ENCODE results near the gene SPG11.
"Not testable (repeated sequence)": the region's sequence is repeated elsewhere in the genome, so short reads cannot be mapped to it uniquely, and the experiment has no call there.

SPG11 gene

DNA sequence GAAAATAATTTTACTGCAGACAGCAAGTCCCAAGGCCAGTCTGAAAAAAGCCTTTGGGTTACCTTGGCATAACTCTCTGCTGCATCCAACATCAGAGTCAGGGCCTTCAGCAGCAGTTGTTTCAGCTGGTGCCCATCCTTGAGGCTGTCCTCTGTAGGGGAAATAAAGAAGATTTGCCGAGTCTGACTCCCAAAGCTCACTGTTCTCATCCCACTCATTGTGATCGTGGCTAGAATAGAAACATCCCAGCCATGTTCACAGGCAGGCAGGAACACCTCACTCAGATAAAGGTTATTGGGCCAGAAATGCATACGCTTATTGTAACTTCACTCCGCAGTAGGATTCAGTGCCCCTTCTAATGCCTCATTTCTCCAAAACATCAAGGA, 97.3 kb downstream of the SPG11 start:
- DNase-seq (ENCODE audit: low read depth in 2 of 2) = no peak

- no peak for DNase-seq (ENCODE audit: low read depth in 2 of 2)
Observed at GRCh38 chr15:44565387-44566154, 97.9 kb downstream of the SPG11 start.

- DNase-seq (ENCODE audit: low read depth in 2 of 2) = not testable (repeated sequence)
Observed at GRCh38 chr15:44560926-44561325, 102.5 kb downstream of the SPG11 start.

- DNase-seq (ENCODE audit: low read depth in 2 of 2) = no peak
Observed at GRCh38 chr15:44554934-44555723, 108.3 kb downstream of the SPG11 start.

DNA sequence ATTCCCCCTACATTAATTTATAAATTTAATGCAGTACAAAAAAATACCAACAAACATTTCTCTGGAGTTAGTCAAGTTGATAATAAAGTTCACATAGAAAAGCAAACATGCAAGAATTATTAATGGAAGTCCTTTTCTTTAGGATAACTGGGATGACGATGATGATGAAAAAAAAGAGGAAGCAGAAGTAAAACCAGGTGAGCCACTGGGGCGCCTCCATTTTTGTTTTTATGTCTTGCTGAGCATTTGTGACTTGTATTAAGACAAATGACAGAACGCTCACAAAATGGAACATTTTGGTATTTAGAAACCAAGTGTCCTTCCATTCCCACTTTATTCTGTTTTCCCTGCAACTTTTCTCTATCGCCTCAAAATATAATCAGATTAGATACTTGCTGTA, 112.7 kb downstream of the SPG11 start:
- no peak for DNase-seq (ENCODE audit: low read depth in 2 of 2)

DNA sequence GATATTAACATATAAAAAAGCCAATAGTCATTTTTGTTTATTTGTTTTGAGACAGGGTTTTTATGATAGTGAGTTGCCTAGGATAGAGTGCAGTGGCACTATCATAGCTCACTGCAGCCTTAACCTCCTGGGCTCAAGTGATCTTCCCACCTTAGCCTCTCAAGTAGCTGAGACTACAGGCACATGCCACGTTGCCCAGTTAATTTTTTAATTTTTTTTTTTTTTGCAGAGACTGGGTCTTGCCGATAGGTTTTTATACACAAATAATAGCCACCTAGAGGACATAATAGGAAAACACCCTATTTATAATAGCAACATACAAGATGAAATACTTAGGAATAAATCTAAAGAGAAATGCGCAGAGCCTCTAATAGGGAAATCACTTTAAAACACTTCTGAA, 113.2 kb downstream of the SPG11 start:
- no peak for DNase-seq (ENCODE audit: low read depth in 2 of 2)

DNA sequence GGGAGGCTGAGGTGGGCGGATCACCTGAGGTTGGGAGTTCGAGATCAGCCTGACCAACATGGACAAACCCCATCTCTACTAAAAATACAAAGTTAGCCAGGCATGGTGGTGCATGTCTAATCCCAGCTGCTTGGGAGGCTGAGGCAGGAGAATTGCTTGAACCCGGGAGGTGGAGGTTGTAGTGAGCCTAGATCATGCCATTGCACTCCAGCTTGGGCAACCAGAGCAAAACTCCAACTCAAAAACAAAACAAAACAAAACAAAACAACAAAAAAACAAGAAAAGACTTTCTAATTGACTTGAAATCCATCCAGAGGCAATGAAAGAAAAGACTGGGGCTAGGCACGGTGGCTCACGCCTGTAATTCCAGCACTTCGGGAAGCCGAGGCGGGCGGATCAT, 114.3 kb downstream of the SPG11 start:
- not testable (repeated sequence) for DNase-seq (ENCODE audit: low read depth in 2 of 2)

- DNase-seq (ENCODE audit: low read depth in 2 of 2) = peak; percentile 23 to 39
Observed at GRCh38 chr15:44545913-44546802, 117.3 kb downstream of the SPG11 start.

DNA sequence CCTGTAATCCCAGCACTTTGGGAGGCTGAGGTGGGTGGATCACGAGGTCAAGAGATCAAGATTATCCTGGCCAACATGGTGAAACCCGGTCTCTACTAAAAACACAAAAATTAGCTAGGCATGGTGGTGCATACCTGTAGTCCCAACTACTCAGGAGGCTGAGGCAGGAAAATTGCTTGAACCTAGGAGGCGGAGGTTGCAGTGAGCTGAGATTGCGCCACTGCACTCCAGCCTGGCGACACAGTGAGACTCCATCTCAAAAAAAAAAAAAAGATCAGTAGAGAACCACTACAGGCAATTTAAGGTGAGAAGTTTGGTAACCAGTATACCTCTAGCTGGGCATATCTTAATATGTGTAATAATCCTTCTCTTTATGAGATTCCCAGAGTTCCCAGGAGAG, 118.7 kb downstream of the SPG11 start:
- not testable (repeated sequence) for DNase-seq (ENCODE audit: low read depth in 2 of 2)

DNA sequence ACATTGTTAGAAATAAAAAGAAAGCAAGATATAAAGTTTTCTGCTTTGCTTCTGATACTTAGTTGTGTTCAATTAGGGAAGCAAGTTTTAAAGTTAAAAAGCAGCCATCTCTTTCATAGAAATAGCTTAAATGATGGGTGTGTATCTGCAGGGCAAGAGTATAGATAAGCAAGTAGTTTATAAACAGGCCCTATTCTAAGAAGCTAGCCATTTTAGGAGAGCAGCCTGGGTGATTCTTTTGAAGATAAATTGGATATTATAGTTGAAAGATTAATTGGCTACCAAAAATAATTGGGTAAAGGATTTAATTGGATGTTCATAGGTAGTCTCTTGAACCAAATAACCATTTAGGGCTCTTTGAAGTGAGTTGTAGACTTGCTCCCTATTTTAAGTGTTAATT, 120.9 kb downstream of the SPG11 start:
- DNase-seq (ENCODE audit: low read depth in 2 of 2) = no peak

GRCh38 chr15:44541282-44541958, 122.0 kb downstream of the SPG11 start:
- DNase-seq (ENCODE audit: low read depth in 2 of 2) = no peak

DNA sequence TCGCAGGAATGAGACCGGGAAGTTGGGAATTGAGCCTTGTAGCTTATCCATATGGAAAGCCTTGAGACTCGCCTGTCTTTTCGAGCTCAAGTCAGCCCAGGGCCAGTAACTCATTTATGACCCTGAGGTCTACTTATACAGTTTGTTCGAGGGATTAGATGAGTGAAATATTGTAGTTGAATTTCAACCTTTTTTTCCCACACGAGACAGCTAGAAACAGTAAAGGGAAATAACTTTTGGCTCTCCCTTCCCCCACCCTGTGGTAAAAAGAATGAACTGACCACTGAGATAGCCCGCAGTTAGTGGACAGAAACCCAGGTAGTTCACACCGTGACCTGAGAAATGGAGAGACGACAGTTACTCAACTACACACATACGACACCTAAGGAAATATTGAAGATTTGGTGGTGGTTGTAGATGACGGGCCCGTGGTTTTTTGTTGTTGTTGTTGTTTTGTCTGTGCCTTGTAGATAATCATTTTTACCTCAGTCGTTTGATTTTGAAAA, 125.7 kb downstream of the SPG11 start:
- no peak for DNase-seq (ENCODE audit: low read depth in 2 of 2)

- peak; percentile 93 to 94 for DNase-seq (ENCODE audit: low read depth in 2 of 2)
Observed at GRCh38 chr15:44536962-44537734, 126.3 kb downstream of the SPG11 start, which contains the start of gene EIF3J. TSS of gene EIF3J (plus strand) at chr15:44537147. CDS start at chr15:44537195, 48 bp downstream.

DNA sequence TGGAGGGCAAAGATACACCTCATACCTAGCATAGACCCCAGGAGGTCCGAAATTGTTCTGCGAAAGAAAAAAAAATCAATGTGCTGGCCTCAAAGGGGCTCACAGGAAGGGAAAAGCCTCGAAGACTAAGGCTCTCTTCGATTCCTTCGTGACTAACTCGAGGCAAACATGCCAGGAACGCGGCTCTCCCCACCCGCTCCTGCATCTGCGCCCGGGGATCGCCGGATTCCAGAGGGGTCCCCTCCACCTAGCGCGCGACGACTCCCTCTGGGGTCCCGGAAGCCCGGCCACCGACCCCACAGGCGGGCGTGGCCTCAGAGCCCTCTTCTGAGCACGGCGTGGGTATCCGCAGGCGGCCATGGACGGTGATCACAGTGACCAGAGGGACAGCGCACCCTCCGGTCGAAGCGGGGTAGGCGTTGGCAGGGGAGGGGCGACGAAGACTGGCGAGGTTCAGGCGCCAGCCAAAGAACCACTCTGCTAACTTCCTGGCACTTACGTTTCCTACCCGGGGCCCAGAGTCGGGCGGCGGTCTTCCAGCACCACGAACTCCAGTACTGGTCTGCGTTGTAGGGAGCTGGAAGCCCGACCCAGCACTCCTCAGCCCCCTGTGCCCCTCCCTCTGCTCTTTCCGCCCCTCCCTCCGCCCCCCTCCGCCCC, 127.0 kb downstream of the SPG11 start:
- DNase-seq (ENCODE audit: low read depth in 2 of 2) = peak in 1 of 2 donors; percentile 53

DNA sequence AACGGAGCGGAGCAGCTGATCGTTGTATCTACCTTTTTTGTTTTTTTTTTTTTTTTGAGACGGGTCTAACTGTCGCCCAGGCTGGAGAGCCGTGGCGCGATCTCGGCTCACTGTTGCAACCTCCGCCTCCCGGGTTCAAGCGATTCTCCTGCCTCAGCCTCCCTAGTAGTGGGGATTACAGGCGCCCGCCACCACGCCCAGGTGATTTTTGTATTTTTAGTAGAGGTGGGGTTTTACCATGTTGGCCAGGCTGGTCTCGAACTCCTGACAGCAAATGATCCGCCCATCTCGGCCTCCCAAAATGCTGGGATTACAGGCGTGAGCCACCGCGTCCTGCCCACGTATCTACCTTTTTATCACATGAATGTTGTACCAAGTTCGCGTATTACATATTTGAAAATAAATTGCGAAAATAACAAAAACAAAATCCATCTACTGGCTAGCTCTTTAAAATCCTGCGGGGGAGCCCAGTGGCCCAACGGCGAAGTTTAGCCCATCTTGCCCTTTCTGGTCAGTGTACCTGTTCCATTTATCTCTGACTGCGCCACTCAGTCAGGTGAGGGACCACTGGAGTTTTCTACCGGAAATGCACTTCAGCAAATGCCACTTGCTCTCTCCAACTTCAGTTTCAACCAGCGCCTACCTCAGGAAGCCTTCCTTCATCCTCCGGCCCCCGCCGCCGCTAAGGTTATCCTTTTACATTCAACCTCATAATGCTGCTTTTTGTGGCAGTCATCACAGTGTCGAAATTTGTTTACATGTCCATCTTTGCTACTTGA, 127.8 kb downstream of the SPG11 start:
- DNase-seq (ENCODE audit: low read depth in 2 of 2) = peak in 1 of 2 donors; percentile 13

DNA sequence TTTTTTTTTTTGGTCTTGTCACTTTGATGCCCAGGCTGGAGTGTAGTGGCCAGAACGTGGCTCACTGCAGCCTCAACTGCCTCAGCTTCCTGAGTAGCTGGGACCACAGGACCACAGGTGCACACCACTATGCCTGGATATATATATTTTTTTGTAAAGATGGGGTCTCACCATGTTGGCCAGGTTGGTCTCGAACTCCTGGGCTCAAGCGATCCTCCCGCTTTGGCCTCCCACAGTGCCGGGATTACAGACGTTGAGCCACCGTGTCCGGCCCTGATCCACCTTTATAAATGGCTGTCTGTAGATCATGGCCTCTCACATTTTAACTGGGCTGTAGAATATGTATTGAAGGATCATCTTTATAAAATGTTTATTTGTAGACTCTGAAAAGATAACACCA, 128.4 kb downstream of the SPG11 start:
- DNase-seq (ENCODE audit: low read depth in 2 of 2) = no peak

- no peak for DNase-seq (ENCODE audit: low read depth in 2 of 2)
Observed at GRCh38 chr15:44532689-44533088, 130.8 kb downstream of the SPG11 start.

DNA sequence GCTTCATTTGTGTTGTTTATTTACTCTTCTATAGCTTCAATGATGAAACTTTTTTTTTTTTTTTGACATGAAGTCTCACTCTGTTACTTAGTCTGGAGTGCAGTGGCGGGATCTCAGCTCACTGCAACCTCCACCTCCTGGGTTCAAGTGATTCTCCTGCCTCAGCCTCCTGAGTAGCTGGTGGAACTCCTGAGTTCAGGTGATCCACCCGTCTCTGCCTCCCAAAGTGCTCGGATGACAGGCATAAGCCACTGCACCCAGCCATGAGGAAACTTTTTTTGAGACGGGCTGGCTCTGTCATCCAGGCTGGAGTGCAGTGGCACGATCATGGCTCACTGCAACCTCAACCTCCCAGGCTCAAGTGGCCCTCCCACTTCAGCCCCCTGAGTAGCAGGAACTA, 131.2 kb downstream of the SPG11 start:
- DNase-seq (ENCODE audit: low read depth in 2 of 2) = not testable (repeated sequence)

GRCh38 chr15:44530653-44531052, 132.8 kb downstream of the SPG11 start:
- no peak for DNase-seq (ENCODE audit: low read depth in 2 of 2)
